Peyer's patch (tissue), 4 donors: ENCODE measurements around the gene FRMD5. TPM values are rescaled to one million over a fixed set of nuclear protein-coding genes. Genes with fewer than 3 reads are reported as not detected.

Experiments used
- DNase-seq, 3 donors: peaks; one replicate each; pipeline ENCODE4 v3.0.0-alpha.2; 2017 to 2019
- H3K27ac ChIP-seq, 4 donors: fragments of 200-600 bp; sonication (generic); one replicate each; pipeline ENCODE4 v1.5.1; 2016 to 2019
- H3K27me3 ChIP-seq, 2 donors: fragments of 200-600 bp; sonication (generic); one replicate each; pipeline ENCODE4 v1.5.1; 2019
- H3K36me3 ChIP-seq, 3 donors: fragments of 200-600 bp; sonication (generic); one replicate each; pipeline ENCODE4 v1.5.1; 2016 to 2019
- H3K4me1 ChIP-seq, 4 donors: fragments of 200-600 bp; sonication (generic); one replicate each; pipeline ENCODE4 v1.5.1; 2016 to 2019
- H3K4me3 ChIP-seq, 4 donors: fragments of 200-600 bp; sonication (generic); 1 replicate in 3 of 4; 2 replicates in 1 of 4; pipeline ENCODE4 v1.5.1; 2016 to 2019; ENCODE audit warnings: mild to moderate bottlenecking in 1 of 4
- H3K9me3 ChIP-seq, 4 donors: fragments of 200-600 bp; sonication (generic); one replicate each; pipeline ENCODE4 v1.5.1; 2016 to 2019; ENCODE audit warnings: mild to moderate bottlenecking in 1 of 4
- CTCF ChIP-seq, 6 experiments: fragments of 450-650 bp in 4 of 6; fragments of 200-600 bp in 2 of 6; sonication (generic) in 1 of 6; IDR thresholded peaks; one replicate each; pipeline ENCODE4 v1.5.1; 2017 to 2019; ENCODE audit warnings: antibody characterized with exemption in 6 of 6, mild to moderate bottlenecking in 3 of 6, moderate library complexity in 1 of 6
- POLR2A ChIP-seq, 2 donors: fragments of 450-650 bp; IDR thresholded peaks; one replicate each; pipeline ENCODE4 v1.5.1; 2017; ENCODE audit warnings: antibody characterized with exemption in 2 of 2, mild to moderate bottlenecking in 2 of 2, moderate library complexity in 2 of 2
- total RNA-seq, 4 donors: library from RNA; depleted of rRNA; stranded (reverse); fragments of >200 nt; gene quantifications; one replicate each; pipeline ENCODE4 v1.1.0, GENCODE V29; 2016

FRMD5 gene
- total RNA-seq, 4 donors from 2014 or later, result 0.54 to 5.0 (median 0.57) TPM; not detected in 1

GRCh38 chr15:43991206-43991605 lies 203.9 kb downstream of the FRMD5 start:
- Histone ChIP-seq H3K4me3 (no peak overlapping the region), H3K27ac (no peak overlapping the region), H3K36me3 (no peaks in the 10 kb centered on the region), H3K4me1 (no peaks in the 10 kb centered on the region), H3K27me3 (no peaks in the 10 kb centered on the region), H3K9me3 (no peaks in the 10 kb centered on the region)
- no peak for TF ChIP-seq CTCF (IDR thresholded peaks at IDR 0.05)
- no peak for TF ChIP-seq POLR2A (IDR thresholded peaks at IDR 0.05)
- no peak for DNase-seq

GRCh38 chr15:43989938-43990337 lies 205.1 kb downstream of the FRMD5 start:
- TF ChIP-seq CTCF (IDR thresholded peaks at IDR 0.05) (no peak), POLR2A (IDR thresholded peaks at IDR 0.05) (no peak)
- H3K4me3 ChIP-seq, result no peak overlapping the region
- no peak for DNase-seq
- no peaks in the 10 kb centered on the region for H3K4me1 ChIP-seq
- H3K9me3 ChIP-seq, result no peaks in the 10 kb centered on the region
- no peaks in the 10 kb centered on the region for H3K27me3 ChIP-seq
- no peaks in the 10 kb centered on the region for H3K36me3 ChIP-seq
- H3K27ac ChIP-seq, result no peak overlapping the region

- H3K4me3 ChIP-seq, result no peak overlapping the region
- H3K27me3 ChIP-seq, result no peaks in the 10 kb centered on the region
- no peaks in the 10 kb centered on the region for H3K36me3 ChIP-seq
- no peaks in the 10 kb centered on the region for H3K4me1 ChIP-seq
- H3K9me3 ChIP-seq, result no peaks in the 10 kb centered on the region
- TF ChIP-seq CTCF (IDR thresholded peaks at IDR 0.05) (no peak), POLR2A (IDR thresholded peaks at IDR 0.05) (no peak)
- no peak for DNase-seq
- H3K27ac ChIP-seq, result no peak overlapping the region
Measured at GRCh38 chr15:43988900-43989299, 206.2 kb downstream of the FRMD5 start.

- TF ChIP-seq POLR2A (IDR thresholded peaks at IDR 0.05) (no peak), CTCF (IDR thresholded peaks at IDR 0.05) (no peak)
Measured at GRCh38 chr15:43987924-43988323, 207.1 kb downstream of the FRMD5 start.

GRCh38 chr15:43985976-43986680 lies 208.9 kb downstream of the FRMD5 start:
- TF ChIP-seq CTCF (IDR thresholded peaks at IDR 0.05), result no peak
- TF ChIP-seq POLR2A (IDR thresholded peaks at IDR 0.05), result no peak
- no peaks in the 10 kb centered on the region for H3K36me3 ChIP-seq

More at GRCh38 chr15:43987924-43988323, 207.1 kb downstream of the FRMD5 start:
- no peaks in the 10 kb centered on the region for H3K9me3 ChIP-seq
- no peak overlapping the region for H3K27ac ChIP-seq
- DNase-seq, result no peak
- no peak overlapping the region for H3K4me3 ChIP-seq
- no peaks in the 10 kb centered on the region for H3K4me1 ChIP-seq
- no peaks in the 10 kb centered on the region for H3K36me3 ChIP-seq
- H3K27me3 ChIP-seq, result no peaks in the 10 kb centered on the region

More at GRCh38 chr15:43985976-43986680, 208.9 kb downstream of the FRMD5 start:
- Histone ChIP-seq H3K9me3 (no peaks in the 10 kb centered on the region), H3K4me3 (no peak overlapping the region), H3K27ac (no peak overlapping the region), H3K4me1 (no peaks in the 10 kb centered on the region), H3K27me3 (no peaks in the 10 kb centered on the region)
- DNase-seq, result no peak
